ENCODE data around the gene LDLRAD3.

The LDLRAD3 gene

GRCh38 chr11:36108881-36109589, 165.2 kb downstream of the LDLRAD3 start:
- no peak for DNase-seq

DNA sequence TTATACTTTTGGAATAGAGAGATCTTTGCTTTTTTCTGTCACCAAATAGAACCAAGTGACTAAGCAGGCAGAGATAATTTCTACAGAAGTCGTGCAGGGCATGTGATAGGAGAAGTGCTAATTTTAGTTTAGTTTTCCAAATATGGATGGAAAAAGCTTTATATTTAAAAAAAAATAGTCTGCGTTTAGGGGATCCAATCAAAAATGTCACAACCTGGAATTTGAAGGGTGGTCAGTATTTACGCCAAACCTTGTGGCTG, 165.7 kb downstream of the LDLRAD3 start:
- DNase-seq = no peak

DNA sequence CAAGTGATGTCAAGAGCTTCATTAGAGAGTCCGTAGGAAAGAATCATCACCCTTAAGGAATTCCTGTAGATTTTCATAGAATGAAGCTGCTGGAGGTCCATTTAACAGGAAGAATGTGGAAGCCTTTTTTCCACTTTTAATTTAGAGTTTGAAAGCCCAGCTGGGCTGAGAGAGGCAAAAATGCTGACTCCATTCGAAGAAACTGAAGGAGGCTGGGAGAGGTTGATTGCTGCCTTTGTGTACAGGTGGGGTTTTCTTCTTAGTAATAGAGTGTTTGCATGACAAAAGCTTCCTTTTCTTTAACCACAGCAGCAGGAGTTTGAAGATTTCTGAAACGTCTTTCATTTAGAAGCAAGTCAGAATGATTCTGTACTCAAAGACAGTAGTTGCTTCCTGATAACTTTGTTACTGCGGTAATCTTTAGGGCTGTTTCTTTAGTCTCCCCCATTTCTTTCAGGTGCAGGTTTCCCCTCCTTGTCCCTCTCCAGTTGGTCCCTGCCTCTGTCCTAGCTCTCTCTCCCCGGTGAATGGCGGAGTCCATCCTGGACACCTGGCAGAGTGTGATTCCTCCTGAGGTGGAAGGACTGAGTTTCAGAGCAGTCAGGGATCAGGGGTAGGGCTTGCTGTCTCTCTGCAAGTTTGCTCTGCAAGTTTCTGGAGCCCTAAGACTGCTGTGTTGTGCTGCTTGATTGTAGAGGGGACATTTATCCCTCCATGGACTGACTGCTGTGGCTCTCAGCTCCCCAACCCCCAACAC, 166.2 kb downstream of the LDLRAD3 start:
- DNase-seq = no peak

DNA sequence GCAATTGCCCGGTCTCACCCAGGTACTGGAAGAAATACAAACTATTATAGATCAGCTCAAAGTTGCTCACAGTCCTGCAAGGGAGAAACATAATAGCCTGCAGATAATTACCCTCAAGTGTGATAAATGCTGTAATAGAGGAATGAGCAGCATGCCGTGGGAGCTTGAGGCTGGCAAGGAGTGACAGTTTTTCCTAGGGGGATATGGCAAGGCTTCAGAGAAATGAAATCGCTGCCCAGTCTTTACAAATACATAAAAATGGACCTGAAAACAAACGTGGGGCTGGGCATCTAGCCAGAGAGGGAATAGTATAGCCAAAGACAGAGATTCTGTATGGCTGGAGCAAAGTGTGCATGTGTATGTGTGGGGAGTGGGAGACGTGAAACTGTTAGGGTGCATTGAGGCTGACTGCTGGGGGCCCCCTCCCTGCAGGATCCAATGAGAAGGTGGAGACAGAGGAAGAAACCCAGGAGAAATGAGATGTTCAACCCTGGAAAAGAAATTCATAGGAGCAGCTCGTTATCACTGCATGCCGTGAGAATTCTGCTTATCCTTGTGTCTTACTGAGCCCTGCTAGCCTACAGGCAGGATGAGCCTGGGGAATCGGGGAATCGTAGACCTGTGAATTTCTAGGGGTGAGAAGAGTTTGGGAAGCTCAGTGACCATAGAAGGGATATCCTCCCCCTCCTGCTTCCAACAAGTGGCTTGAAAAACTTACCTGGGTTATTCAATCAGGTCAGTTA, 167.0 kb downstream of the LDLRAD3 start:
- DNase-seq = no peak

- DNase-seq = no peak
These were observed 170.2 kb downstream of the LDLRAD3 start for GRCh38 chr11:36114095-36114494.

GRCh38 chr11:36115378-36115801, 171.5 kb downstream of the LDLRAD3 start:
- no peak for DNase-seq

DNA sequence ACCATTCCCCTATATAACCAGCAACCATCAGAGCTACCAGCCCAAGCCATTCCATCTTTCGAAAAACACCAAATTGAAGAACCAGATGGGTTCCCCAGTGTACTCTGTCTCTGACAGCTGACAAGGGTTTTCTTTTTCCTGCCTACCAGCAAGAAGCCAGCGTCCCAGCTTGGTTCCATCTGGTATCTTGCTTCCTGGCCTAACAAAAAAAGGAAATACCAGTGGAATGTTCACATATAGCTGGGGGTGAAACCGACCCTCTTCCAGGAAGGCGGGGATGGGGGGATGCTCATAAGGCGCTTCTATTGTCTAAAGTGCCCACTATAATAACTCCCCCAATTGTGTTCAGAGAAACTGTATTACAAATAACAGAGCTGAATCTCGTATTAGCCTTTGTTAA, 172.3 kb downstream of the LDLRAD3 start:
- DNase-seq = no peak

GRCh38 chr11:36118084-36118483, 174.2 kb downstream of the LDLRAD3 start:
- DNase-seq = no peak

DNA sequence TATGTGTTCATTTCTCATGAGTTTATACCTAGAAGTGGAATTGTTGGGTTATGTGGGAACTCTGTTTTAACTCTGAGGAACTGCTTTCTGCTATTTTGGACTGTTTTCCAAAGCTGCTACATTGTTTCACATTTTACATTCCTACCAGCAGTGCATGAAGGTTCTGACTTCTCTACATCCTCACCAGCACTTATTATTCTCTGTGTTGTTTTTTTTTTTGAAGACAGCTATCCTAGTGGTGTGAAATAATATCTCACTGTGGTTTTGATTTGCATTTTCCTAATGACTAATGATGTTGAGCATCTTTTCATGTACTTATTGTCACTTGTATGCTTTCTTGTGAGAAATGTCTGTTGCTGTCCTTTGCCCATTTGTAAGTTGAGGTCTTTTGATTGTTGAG, 175.4 kb downstream of the LDLRAD3 start:
- DNase-seq = no peak

DNA sequence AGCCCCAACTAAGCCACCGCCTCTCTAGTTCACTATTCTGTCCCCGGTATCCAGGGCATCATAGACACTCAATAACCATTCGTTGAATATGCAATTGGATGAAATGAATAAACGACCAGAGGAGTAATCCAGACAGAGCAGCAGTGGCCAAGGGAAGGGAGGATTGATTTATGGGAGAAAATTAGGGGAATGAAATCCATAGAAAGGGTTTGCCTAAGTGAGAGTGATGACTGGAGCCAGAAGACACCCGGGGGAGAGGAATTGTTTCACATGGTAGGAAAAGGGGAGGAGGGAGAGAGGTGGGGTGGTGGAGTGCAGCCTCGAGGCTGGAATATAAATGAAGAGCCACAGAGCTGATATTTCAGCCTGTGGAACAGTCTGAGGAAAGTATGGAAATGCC, 177.2 kb downstream of the LDLRAD3 start:
- no peak for DNase-seq

DNA sequence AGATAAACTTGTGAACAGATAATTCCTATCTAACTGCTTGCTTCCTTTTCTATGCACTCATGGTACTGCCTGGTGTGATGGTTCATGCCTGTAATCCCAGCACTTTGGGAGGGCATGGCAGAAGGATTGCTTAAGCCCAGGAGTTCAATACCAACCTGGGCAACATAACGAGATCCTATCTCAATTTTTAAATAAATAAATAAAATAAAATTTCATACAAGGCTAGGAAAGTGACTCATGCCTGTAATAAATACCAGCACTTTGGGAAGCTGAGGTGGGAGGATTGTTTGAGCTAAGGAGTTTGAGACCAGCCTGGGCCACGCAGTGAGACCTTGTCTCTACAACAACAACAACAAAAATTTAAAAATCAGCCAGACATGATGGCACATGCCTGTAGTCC, 178.8 kb downstream of the LDLRAD3 start:
- no peak for DNase-seq

DNA sequence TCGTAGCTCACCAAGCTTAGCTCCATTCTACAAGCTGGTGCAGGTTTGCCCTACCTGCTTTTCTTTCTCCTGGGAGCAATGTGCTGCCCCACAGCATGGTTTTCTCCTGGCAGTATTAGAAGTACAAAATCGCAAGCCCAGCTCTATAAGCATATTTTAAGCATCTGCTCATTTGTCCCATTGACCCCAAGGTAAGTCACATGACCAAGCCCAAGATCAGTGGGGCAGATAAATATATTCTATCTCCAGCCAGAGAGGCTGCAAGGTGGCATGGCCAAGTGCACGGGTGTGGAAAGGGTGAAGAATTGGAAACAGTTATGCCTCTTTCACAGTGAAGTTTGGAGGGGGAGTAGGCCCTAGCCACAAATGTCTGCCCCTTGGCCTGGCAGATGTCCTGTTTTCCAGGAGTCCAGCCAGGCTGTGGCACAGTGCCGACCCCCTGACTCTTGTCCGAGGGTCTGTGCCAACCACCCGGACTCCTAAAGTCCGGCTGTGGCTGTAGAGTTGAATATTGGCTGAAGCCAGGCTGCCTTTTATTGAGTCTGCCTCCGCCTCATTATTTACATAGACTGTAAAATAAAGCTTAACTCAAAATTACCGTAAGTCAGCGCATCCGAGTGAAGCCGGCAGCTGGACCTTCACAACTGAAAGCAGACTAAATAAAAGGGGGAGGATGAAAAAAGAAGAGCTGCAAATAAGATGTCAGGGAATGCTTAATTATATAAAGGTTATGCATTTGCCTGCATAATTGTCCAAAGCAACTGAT, 179.7 kb downstream of the LDLRAD3 start:
- DNase-seq = no peak

GRCh38 chr11:36126678-36127077, 182.8 kb downstream of the LDLRAD3 start:
- no peak for DNase-seq

DNA sequence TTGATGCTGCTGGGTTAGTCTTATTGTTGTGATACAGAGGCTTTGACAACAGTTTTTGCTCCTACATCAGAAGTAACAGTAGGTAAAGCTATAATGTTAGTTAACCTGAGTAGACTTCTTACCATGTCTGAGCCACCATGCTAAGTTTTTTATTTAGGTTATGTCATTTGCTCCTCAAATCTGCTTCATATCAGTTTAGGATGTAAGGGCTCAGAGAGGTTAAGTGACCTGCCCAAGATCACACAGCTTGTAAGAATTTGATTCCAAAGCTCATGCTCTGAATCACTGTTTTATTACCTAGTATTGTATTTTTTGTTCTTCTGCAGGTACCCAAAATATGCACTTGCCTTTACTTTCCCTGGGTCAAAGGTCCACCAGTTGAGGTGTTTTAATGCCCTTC, 183.7 kb downstream of the LDLRAD3 start:
- DNase-seq = no peak

DNA sequence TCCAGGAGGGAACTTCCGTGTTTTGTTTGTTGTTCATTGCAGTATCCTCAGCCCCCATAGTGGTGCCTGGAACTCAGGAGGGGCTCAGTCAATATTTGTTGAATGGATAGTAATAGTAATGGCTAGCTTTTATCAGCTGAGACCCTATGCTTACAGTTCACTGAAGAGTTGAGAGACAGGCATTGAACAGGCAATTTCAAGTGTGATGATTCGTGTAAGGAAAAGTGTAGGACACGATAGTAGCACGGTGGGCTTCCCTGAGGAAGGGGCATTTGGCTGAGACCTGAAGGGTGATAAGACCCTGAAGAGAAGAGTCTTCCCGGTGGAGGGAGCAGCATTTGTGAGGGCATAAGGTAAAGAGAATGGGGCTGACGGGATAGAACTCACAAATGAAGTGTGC, 186.1 kb downstream of the LDLRAD3 start:
- DNase-seq = no peak

GRCh38 chr11:36130401-36130800, 186.5 kb downstream of the LDLRAD3 start:
- peak; percentile 44 for DNase-seq

GRCh38 chr11:36131721-36132397, 188.0 kb downstream of the LDLRAD3 start:
- DNase-seq = peak; percentile 51

DNA sequence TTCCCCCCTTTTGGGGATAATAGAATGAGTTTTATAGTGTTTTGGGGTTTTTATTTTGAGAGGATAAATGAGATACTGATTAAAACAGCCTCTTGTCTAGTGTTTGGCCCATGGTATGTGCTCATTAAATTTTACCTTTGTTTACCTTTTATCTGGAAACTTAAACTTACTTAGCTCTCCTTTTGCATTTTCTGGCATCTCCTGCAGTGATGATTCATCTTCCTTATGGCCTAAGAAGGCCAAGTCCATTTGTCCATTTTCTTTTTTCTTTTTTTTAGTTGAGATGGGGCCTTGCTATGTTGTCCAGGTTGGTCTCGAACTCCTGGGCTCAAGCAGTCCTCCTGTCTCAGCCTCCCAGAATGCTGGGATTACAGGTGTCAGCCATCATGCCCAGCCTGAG, 189.1 kb downstream of the LDLRAD3 start:
- no peak for DNase-seq

DNA sequence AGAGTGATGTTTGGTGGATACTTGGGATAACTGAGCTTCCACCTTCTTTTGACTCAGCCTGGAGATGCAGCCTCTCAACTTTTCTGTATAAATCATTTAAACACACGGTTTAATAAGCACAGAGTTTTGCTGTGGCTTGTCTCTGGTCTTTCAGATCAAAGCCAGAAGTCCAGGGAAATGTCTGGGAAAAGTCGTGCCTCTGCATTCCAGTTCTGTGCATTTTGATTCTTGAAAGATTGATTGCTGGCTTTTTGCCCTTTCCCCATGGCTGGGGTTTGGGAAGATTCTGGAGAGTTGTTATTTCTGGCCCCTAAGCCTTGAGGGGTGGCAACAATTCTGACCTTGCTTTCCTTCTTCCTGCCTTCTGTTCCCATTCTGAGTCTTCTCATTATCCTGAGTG, 191.2 kb downstream of the LDLRAD3 start:
- DNase-seq = peak; percentile 68

- DNase-seq = no peak
These were observed 195.9 kb downstream of the LDLRAD3 start for GRCh38 chr11:36139767-36140166.

DNA sequence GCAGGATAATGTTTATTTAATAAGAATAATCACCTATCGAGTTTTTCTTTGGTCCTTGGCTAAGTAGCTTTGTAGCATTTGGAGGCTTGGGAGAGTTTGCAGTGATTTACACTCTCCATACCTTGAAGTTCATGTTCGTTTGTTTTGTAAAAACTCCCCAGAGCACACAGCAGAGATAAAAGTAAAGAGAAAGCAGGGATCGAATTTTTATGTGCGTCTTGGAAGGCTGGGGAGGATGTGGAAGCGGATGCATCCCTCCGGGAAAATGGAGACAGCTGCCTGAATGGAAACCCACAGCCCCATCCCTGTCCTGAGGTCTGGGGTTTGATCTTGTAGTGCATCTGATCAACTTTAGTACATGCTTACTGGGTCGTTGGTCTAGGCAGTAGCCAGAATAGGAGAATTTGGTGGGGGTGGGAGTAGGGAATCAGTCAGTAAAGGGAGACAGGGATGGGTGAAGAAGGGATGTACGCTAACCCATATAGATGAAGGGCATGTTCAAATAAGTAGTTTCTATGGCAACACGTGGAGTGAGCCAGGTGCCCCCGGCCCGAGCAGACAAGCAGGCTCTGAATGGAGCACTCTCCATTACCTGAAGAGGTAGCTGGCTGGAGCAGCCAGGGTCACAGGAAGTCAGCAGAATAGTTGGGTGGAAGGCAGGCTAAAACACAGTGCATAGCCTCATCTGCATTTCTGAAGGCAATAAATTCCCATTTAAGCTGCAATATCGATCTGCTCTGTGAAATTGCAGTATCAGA, 197.5 kb downstream of the LDLRAD3 start:
- no peak for DNase-seq

DNA sequence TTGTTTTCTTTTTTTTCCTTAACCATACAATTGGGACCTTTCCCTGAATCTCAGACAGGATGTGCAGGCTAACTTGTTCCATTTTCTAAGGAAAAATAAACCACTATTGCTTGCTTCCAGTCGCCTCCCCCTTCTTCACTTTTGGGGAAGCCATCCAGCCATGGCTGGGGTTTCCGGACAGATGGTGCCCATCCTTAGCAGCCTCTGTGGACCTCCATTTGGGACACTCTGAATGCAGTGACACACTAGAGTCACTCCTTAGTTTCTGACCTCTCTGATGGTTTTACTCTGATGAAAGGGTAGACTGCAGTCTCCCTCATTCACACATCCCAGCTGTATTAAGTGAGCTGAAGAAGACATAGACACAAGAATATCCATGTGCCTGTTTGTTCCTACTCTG, 198.1 kb downstream of the LDLRAD3 start:
- DNase-seq = no peak
